Neuronal stem cell (in vitro differentiated cells): Measurements from ENCODE around the gene VENTX.
A peak's percentile ranks its signal among the peaks of the same experiment; 100 is the strongest.

Experiments
- DNase-seq: peaks from one replicate; pipeline ENCODE4 v3.0.0-alpha.2; 2013; ENCODE audit warnings: low spot score
- H2AFZ ChIP-seq: one replicate; pipeline ENCODE4 v1.6.1; 2013; ENCODE audit warnings: mild to moderate bottlenecking, low read length, inconsistent platforms
- H2AK5ac ChIP-seq: 2 replicates; pipeline ENCODE4 v1.6.1; 2013; ENCODE audit warnings: low read depth, mild to moderate bottlenecking, inconsistent platforms, low read length, moderate library complexity, mixed read lengths
- H2BK120ac ChIP-seq: 2 replicates; pipeline ENCODE4 v1.6.1; 2013; ENCODE audit warnings: low read depth, mild to moderate bottlenecking, inconsistent platforms, low read length, moderate library complexity, mixed read lengths
- H2BK12ac ChIP-seq: one replicate; pipeline ENCODE4 v1.6.1; 2013; ENCODE audit warnings: low read length, inconsistent platforms
- H2BK15ac ChIP-seq: 2 replicates; pipeline ENCODE4 v1.6.1; 2013; ENCODE audit warnings: mild to moderate bottlenecking, low read length, inconsistent platforms, mixed read lengths
- H2BK5ac ChIP-seq: one replicate; pipeline ENCODE4 v1.6.1; 2013; ENCODE audit warnings: inconsistent platforms, mild to moderate bottlenecking, low read length, moderate library complexity
- H3K14ac ChIP-seq: one replicate; pipeline ENCODE4 v1.6.1; 2013; ENCODE audit warnings: low read length, inconsistent platforms
- H3K18ac ChIP-seq: 2 replicates; pipeline ENCODE4 v1.6.1; 2013; ENCODE audit warnings: low read length, inconsistent platforms
- H3K23ac ChIP-seq: 2 replicates; pipeline ENCODE4 v1.6.1; 2013; ENCODE audit warnings: low read depth, mild to moderate bottlenecking, mixed read lengths, low read length, inconsistent platforms; ENCODE audit not compliant: poor library complexity
- H3K27ac ChIP-seq: replicated peaks from 3 replicates; pipeline ENCODE4 v1.5.1; 2013; ENCODE audit warnings: low read length, inconsistent platforms
- H3K27me3 ChIP-seq, 3 experiments: 2 replicates each; pipeline ENCODE4 v1.6.1; 2013; ENCODE audit warnings: low read length in 3 of 3, mild to moderate bottlenecking in 2 of 3, inconsistent platforms in 1 of 3, low read depth in 1 of 3, mixed read lengths in 1 of 3, moderate library complexity in 1 of 3; ENCODE audit not compliant: control insufficient read depth in 3 of 3, insufficient read depth in 3 of 3
- H3K36me3 ChIP-seq, 2 donors: replicated peaks in 1 of 2; 2 replicates each; pipeline ENCODE4 v1.6.1; 2013; ENCODE audit warnings: low read length in 2 of 2; ENCODE audit not compliant: control insufficient read depth in 2 of 2, insufficient read depth in 2 of 2
- H3K4ac ChIP-seq: 2 replicates; pipeline ENCODE4 v1.6.1; 2013; ENCODE audit warnings: inconsistent platforms, mild to moderate bottlenecking, low read length, moderate library complexity
- H3K4me1 ChIP-seq, 2 donors: 1 replicate in 1 of 2; 2 replicates in 1 of 2; pipeline ENCODE4 v1.6.1; 2013; ENCODE audit warnings: low read length in 2 of 2, low read depth in 1 of 2; ENCODE audit not compliant: control insufficient read depth in 2 of 2, insufficient read depth in 1 of 2
- H3K4me2 ChIP-seq: one replicate; pipeline ENCODE4 v1.6.1; 2013; ENCODE audit warnings: mild to moderate bottlenecking, low read length, inconsistent platforms; ENCODE audit not compliant: insufficient read depth, poor library complexity, severe bottlenecking
- H3K4me3 ChIP-seq, 2 donors: 2 replicates each; pipeline ENCODE4 v1.5.1; 2013; ENCODE audit warnings: low read length in 2 of 2, mild to moderate bottlenecking in 2 of 2, inconsistent platforms in 1 of 2, moderate library complexity in 1 of 2
- H3K79me1 ChIP-seq: one replicate; pipeline ENCODE4 v1.6.1; 2013; ENCODE audit warnings: low read depth, mild to moderate bottlenecking, inconsistent platforms, low read length, moderate library complexity
- H3K9ac ChIP-seq: one replicate; pipeline ENCODE4 v1.6.1; 2013; ENCODE audit warnings: mild to moderate bottlenecking, low read depth, low read length, inconsistent platforms; ENCODE audit not compliant: poor library complexity
- H3K9me3 ChIP-seq, 2 donors: replicated peaks in 1 of 2; 2 replicates each; pipeline versions ENCODE3 to v1.6.1; 2013; ENCODE audit warnings: low read length in 2 of 2, mild to moderate bottlenecking in 2 of 2, inconsistent platforms in 1 of 2, low read depth in 1 of 2, mixed read lengths in 1 of 2, moderate library complexity in 1 of 2; ENCODE audit not compliant: control insufficient read depth in 2 of 2, insufficient read depth in 1 of 2
- H4K8ac ChIP-seq: one replicate; pipeline ENCODE4 v1.6.1; 2013; ENCODE audit warnings: low read depth, mild to moderate bottlenecking, inconsistent platforms, low read length, moderate library complexity
- H4K91ac ChIP-seq: one replicate; pipeline ENCODE4 v1.6.1; 2013; ENCODE audit warnings: low read length, low read depth, mild to moderate bottlenecking, inconsistent platforms; ENCODE audit not compliant: poor library complexity
- WGBS, 2 donors: extraction: QIAGEN DNeasy Blood & Tissue Kit; methylation state at CpG; one replicate each; pipeline ENCODE4 v1.1.7; 2013; ENCODE audit warnings: missing lambda C conversion rate in 2 of 2, mixed read lengths in 1 of 2; ENCODE audit not compliant: insufficient read length in 2 of 2, insufficient replicate concordance in 1 of 2; ENCODE audit errors: extremely low coverage in 2 of 2; 5-methylcytosine and 5-hydroxymethylcytosine counted together

VENTX gene

DNA sequence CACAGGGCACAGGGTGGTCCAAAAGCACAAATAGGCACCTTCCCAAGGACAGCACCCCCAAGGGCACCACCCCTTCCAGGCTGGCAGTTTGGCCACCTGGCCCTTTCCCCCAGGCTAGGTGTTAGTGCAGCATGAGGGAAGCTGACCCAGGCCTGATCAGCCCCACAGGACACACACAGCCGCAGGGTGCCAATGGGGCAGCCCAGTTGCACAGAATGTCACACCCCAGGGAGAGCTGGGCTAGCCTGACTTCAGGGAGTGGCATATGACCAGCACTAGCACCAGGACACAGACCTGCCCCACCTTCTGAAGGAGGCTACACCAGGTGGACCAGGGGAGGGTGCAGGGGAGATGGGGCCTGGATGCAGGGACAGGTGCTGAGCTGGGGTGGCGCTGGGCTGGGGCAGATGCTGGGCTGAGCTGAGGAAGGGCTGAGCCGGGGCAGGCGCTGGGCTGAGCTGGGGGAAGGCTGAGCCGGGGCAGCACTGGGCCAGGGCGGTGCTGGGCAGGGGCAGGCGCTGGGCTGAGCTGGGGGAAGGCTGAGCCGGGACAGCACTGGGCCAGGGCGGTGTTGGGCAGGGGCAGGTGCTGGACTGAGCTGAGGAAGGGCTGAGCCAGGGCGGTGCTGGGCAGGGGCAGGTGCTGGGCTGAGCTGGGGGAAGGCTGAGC lies 42.9 kb downstream of the VENTX start:
- no CpG with 5 or more reads among the region's 10 CpGs for WGBS, 2 donors
- Histone ChIP-seq H3K4ac (no peak overlapping the region), H2BK120ac (no peak overlapping the region), H2AK5ac (no peak overlapping the region), H3K36me3 (peaks cover 38 to 64% of the 10 kb centered on the region in 2 donors), H3K27ac (no peak overlapping the region), H3K18ac (no peak overlapping the region), H4K8ac (no peak overlapping the region), H3K14ac (no peak overlapping the region), H3K4me1 (peaks cover 7 to 8% of the 10 kb centered on the region in 2 donors), H3K4me2 (no peak overlapping the region), H2BK12ac (no peak overlapping the region), H3K9me3 (peaks cover 0 to 2% of the 10 kb centered on the region in 2 donors), H2BK5ac (no peak overlapping the region), H2AFZ (no peak overlapping the region), H2BK15ac (no peak overlapping the region), H3K23ac (no peak overlapping the region), H3K4me3 (peak overlapping the region in 1 of 2 donors; percentile 32), H3K9ac (no peak overlapping the region), H3K27me3 (peaks cover 0 to 13% (median 6%) of the 10 kb centered on the region in 3 experiments), H4K91ac (no peak overlapping the region), H3K79me1 (peaks cover 11% of the 10 kb centered on the region)
- DNase-seq = no peak

DNA sequence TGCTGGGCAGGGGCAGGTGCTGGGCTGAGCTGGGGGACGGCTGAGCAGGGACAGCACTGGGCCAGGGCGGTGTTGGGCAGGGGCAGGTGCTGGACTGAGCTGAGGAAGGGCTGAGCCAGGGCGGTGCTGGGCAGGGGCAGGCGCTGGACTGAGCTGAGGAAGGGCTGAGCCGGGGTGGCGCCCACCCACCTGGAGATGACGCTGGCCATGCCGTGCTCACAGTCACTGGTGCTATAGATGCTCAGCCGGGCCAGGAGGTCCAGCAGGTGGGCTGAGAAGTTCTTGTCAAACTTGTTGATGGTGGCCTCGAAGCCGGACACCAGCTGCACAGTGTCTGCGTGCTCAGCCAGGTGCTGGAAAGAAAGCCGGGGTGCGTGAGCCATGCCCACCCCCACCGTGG lies 43.4 kb downstream of the VENTX start:
- Histone ChIP-seq H3K9ac (no peak overlapping the region), H3K36me3 (peaks cover 38 to 70% of the 10 kb centered on the region in 2 donors), H3K4me2 (no peak overlapping the region), H2BK5ac (no peak overlapping the region), H3K18ac (no peak overlapping the region), H4K8ac (no peak overlapping the region), H4K91ac (no peak overlapping the region), H2AK5ac (no peak overlapping the region), H3K4me3 (no peak overlapping the region), H2BK120ac (no peak overlapping the region), H2AFZ (no peak overlapping the region), H2BK15ac (no peak overlapping the region), H3K27ac (no peak overlapping the region), H3K4ac (no peak overlapping the region), H3K9me3 (no peaks in the 10 kb centered on the region), H3K4me1 (peaks cover 1 to 4% of the 10 kb centered on the region in 2 donors), H3K27me3 (peaks cover 0 to 7% (median 4%) of the 10 kb centered on the region in 3 experiments), H2BK12ac (no peak overlapping the region), H3K14ac (no peak overlapping the region), H3K79me1 (peaks cover 10% of the 10 kb centered on the region), H3K23ac (no peak overlapping the region)
- WGBS, 2 donors = no CpG with 5 or more reads among the region's 15 CpGs
- DNase-seq = no peak

DNA sequence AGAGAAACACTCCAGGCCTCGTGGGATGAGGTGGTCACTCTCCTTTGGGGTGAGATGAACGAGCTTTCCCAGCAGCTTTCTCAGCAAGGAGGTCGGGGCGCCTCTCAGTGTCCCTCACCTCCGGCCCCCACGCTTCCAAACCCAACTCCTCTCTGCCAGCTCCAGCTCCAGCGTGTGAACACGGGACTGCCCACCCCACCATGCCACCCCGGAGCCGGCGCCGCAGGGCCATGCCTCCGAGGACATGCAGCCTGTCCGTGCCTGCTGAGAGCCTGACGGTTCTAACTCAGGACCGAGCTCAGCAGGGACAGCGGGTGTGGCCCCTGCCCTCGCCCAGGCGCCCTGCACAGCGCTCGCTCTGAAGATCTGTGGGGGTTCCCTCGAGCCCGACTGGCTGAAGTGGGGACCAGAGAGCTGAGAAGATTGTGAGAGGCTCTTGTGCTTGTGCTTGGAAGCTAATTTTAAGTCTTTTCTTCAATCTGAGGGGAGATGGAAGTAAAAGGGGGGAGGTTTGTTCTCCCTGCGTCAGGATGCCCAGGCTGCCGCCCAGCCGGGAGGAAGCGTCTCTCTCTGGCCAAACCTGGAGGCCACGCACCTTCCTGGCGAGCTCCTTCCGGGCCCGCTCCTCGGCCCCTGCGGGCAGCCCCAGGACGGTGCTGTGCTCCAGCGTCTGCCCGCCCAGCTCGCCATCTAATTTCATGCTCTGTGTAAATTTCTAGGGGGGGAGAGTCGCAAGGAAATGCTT lies 44.1 kb downstream of the VENTX start:
- Histone ChIP-seq H2BK12ac (no peak overlapping the region), H3K23ac (no peak overlapping the region), H3K4me2 (no peak overlapping the region), H3K79me1 (peaks cover 10% of the 10 kb centered on the region), H4K8ac (no peak overlapping the region), H2BK15ac (no peak overlapping the region), H3K36me3 (peaks cover 38 to 77% of the 10 kb centered on the region in 2 donors), H3K9me3 (no peaks in the 10 kb centered on the region), H2BK120ac (no peak overlapping the region), H2AK5ac (no peak overlapping the region), H3K4ac (no peak overlapping the region), H3K9ac (no peak overlapping the region), H3K27me3 (peaks cover 0 to 2% (median 0%) of the 10 kb centered on the region in 3 experiments), H2AFZ (no peak overlapping the region), H3K27ac (no peak overlapping the region), H3K4me3 (no peak overlapping the region), H3K18ac (no peak overlapping the region), H3K14ac (peak overlapping the region; percentile 21), H2BK5ac (no peak overlapping the region), H3K4me1 (no peaks in the 10 kb centered on the region), H4K91ac (no peak overlapping the region)
- WGBS, 2 donors = no CpG with 5 or more reads among the region's 38 CpGs
- no peak for DNase-seq

DNA sequence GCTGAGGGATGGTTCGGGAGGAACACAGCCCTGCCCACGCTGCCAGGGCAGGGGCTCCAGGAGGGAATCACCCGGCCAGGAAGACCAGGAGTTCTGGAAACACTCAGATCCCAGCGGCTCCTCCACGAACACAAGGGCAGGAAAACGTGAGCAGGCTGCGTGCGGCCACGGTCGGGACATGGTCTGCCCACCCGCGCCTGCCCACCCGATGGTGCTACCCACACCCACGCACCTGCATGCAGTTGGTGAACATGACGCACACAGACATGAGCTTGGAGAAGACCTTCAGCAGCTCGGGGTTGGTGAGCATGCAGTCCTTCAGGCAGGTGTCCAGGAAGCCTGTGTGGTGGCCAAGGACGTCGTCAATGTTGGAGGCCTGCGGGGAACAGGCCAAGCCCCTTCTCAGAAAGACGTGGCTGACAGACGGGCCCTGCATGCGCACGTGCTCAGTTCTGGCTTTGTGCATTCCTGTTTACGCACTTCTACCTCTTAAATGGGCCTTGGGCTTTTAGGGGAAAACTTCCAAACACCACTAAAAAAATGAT lies 45.3 kb downstream of the VENTX start:
- H2BK12ac ChIP-seq = no peak overlapping the region
- no peak overlapping the region for H3K23ac ChIP-seq
- peaks cover 10% of the 10 kb centered on the region for H3K79me1 ChIP-seq
- DNase-seq = no peak
- H2BK120ac ChIP-seq = no peak overlapping the region
- no peak overlapping the region for H2BK15ac ChIP-seq
- no CpG with 5 or more reads among the region's 24 CpGs for WGBS, 2 donors
- no peak overlapping the region for H2BK5ac ChIP-seq
- no peak overlapping the region for H3K4me3 ChIP-seq
- H3K27ac ChIP-seq = no peak overlapping the region
- H3K9me3 ChIP-seq = no peaks in the 10 kb centered on the region
- no peak overlapping the region for H4K8ac ChIP-seq
- H3K14ac ChIP-seq = peak overlapping the region; percentile 75
- no peak overlapping the region for H3K9ac ChIP-seq
- H3K36me3 ChIP-seq = peaks cover 38 to 86% of the 10 kb centered on the region in 2 donors
- no peak overlapping the region for H2AFZ ChIP-seq
- no peak overlapping the region for H3K18ac ChIP-seq
- H2AK5ac ChIP-seq = no peak overlapping the region
- H3K4me1 ChIP-seq = no peaks in the 10 kb centered on the region
- H4K91ac ChIP-seq = no peak overlapping the region
- H3K27me3 ChIP-seq = no peaks in the 10 kb centered on the region
- no peak overlapping the region for H3K4ac ChIP-seq
- H3K4me2 ChIP-seq = no peak overlapping the region
